ENCODE measurements around the gene RAB13.

DNA sequence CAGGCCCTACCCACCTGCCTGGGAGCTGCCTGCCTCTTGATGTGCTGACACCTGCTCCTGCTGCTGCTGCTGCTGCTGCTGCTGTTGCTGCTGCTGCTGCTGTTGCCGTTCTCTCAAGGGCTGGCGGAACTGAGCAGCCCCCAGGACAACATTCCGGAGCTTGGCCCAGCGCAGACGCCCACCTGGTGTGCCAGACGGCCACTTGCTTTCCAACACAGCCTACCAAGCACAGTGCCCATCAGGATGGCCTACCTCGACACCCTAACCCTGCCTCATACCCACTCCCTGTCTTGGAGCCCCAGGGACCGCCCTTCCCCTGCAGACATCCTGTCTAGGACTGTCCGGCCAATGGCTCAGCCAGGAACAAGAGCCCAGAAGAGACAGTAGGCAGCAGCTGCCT is 51.4 kb downstream of the RAB13 start:
- TF ChIP-seq, protein P1, sequence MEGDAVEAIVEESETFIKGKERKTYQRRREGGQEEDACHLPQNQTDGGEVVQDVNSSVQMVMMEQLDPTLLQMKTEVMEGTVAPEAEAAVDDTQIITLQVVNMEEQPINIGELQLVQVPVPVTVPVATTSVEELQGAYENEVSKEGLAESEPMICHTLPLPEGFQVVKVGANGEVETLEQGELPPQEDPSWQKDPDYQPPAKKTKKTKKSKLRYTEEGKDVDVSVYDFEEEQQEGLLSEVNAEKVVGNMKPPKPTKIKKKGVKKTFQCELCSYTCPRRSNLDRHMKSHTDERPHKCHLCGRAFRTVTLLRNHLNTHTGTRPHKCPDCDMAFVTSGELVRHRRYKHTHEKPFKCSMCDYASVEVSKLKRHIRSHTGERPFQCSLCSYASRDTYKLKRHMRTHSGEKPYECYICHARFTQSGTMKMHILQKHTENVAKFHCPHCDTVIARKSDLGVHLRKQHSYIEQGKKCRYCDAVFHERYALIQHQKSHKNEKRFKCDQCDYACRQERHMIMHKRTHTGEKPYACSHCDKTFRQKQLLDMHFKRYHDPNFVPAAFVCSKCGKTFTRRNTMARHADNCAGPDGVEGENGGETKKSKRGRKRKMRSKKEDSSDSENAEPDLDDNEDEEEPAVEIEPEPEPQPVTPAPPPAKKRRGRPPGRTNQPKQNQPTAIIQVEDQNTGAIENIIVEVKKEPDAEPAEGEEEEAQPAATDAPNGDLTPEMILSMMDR (IDR thresholded peaks at IDR 0.05; ENCODE audit: low read length): no peak
- no peak for TF ChIP-seq EZH2 (optimal IDR thresholded peaks at IDR 0.05; ENCODE audit: low read depth, low read length)
